Fibroblast of upper back skin (primary cell): ENCODE data around the gene RPS28.
A peak's percentile ranks its signal among the peaks of the same experiment; 100 is the strongest.
"Not testable (repeated sequence)": the region's sequence is repeated elsewhere in the genome, so short reads cannot be mapped to it uniquely, and the experiment has no call there.

Experiments used
- DNase-seq: peaks from one replicate; pipeline ENCODE4 v3.0.0-alpha.2; 2013

The RPS28 gene

DNA sequence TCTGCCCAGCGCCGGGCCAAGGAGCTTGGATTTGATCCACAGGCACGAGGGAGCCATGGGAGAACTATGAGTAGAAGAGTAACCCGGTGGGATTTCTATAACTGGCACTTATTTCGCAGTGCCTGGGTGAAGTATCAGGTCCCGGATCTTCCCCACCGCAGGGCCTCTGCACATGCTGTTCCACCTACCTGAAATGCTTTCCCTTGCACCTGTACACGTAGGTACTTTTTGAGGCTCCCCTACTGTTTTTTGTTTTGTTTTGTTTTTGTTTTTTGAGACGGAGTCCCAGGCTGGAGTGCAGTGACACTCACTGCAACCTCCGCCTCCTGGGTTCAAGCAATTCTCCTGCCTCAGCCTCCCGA is 22.2 kb downstream of the RPS28 start:
- DNase-seq = no peak

- DNase-seq = not testable (repeated sequence)
These were observed 28.5 kb downstream of the RPS28 start for GRCh38 chr19:8349629-8350372.

- DNase-seq = no peak
These were observed 31.0 kb downstream of the RPS28 start for GRCh38 chr19:8352134-8352827.

DNA sequence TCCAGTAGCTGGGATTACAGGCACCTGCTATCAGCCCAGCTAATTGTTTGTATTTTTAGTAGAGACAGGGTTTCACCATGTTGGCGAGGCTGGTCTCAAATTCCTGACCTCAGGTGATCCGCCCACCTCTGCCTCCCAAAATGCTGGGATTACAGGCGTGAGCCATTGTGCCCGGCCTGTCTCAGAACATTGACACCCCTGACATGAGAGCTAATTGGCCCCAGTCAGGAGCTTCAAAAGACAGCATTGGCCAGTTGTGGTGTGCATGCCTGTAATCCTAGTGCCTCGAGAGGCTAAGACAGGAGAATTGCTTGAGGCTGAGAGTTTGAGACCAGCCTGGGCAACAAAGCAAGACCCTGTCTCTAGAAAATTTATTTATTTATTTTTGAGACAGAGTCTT is 31.5 kb downstream of the RPS28 start:
- DNase-seq = not testable (repeated sequence)

DNA sequence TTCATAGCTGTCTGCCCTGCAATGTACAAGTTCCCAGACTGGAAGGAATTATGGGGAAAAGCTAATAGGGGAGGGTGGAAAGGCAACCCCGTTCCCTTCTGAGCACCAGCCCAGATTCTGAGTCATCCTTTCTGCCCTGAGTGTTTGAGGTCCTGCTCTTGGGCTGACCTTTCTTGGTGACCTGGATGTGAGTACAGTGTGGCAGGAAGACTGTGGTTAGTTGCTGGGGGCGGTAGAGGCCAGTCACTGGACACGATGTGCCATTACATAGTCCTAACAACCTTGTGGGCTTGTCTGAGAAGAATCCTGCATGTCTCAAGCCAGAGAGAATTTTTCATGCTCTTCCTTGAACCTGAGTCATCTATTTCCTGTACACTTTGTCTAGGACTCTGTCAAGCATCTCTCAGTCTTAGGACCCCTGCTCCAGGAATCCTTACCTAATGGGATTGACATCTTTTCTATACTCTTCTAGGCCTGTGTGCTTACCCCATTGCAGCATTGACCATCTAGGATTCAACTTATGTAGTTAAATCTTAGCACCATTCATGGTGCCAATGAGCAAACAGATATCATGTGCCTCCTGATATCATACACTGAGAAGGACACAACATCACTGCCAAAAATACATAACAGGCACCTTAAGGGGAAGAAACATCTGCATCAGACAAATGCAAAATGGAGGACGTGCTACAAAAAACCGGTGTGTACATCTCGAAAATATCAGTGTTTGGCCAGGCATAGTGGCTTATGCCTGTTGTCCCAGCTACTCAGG is 34.5 kb downstream of the RPS28 start:
- peak; percentile 84 for DNase-seq

DNA sequence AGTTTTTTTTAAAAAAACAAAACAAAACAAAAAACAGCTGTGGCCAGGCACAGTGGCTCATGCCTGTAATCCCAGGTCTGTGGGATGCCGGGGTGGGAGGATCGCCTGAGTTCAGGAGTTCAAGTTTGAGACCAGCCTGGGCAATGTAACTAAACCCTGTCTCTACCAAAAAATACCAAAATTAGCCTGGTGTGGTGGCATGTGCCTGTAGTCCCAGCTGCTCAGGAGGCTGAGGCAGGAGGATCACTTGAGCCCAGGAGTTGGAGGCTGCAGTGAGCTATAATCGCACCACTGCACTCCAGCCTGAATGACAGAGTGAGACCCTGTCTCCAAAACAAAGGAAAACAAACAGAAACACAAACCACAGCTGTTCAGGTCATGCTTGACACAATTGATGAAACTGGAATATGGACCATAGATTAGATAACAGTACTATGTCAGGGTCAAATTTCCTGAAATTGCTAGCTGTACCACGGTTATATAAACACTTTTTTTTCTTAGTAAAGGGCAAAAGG is 35.8 kb downstream of the RPS28 start:
- DNase-seq = no peak

DNA sequence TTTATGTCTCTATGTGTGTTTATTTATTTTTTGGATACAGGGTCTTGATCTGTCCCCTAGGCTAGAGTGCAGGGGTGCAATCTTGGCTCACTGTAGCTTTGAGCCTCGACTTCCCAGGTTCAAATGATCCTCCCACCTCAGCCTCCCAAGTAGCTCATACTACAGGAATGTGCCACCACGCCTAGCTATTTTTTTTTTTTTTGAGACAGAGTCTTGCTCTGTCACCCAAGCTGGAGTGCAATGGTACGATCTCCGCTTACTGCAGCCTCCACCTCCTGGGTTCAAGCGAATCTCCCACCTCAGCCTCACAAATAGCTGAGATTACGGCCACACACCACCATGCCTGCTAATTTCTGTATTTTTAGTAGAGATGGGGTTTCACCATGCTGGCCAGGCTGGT is 37.7 kb downstream of the RPS28 start:
- no peak for DNase-seq

GRCh38 chr19:8360196-8360595 is 38.9 kb downstream of the RPS28 start:
- DNase-seq = no peak

GRCh38 chr19:8361921-8362793 is 40.9 kb downstream of the RPS28 start:
- DNase-seq = peak; percentile 96

DNA sequence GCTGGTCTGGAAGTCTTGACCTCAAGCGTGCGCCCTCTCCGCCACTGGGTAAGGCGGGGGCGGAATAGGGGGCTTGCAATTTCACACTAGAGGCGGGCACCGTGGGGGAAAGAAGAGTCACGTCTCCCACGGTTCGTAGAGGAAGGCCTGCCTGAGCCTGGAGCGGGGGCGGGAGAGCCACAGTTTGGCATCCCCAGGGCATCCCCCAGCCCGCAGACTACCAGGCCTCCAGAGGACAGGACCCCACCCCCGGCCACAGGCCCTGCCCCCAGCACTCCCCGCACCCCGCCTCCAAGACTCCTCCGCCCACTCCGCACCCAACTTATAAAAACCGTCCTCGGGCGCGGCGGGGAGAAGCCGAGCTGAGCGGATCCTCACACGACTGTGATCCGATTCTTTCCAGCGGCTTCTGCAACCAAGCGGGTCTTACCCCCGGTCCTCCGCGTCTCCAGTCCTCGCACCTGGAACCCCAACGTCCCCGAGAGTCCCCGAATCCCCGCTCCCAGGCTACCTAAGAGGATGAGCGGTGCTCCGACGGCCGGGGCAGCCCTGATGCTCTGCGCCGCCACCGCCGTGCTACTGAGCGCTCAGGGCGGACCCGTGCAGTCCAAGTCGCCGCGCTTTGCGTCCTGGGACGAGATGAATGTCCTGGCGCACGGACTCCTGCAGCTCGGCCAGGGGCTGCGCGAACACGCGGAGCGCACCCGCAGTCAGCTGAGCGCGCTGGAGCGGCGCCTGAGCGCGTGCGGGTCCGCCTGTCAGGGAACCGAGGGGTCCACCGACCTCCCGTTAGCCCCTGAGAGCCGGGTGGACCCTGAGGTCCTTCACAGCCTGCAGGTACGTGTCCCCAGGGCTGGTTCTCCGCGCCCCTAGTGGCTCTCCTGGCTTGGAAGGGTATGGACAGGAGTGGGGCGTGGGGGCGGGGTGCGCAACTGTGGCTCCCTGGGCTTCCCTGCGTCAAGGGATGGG is 42.8 kb downstream of the RPS28 start, which contains the start of gene ANGPTL4:
ANGPTL4 (plus strand) TSS at position 353 of the 969 bp plus-strand sequence; CDS start at position 520, 167 bp downstream.
- DNase-seq = peak; percentile 50

DNA sequence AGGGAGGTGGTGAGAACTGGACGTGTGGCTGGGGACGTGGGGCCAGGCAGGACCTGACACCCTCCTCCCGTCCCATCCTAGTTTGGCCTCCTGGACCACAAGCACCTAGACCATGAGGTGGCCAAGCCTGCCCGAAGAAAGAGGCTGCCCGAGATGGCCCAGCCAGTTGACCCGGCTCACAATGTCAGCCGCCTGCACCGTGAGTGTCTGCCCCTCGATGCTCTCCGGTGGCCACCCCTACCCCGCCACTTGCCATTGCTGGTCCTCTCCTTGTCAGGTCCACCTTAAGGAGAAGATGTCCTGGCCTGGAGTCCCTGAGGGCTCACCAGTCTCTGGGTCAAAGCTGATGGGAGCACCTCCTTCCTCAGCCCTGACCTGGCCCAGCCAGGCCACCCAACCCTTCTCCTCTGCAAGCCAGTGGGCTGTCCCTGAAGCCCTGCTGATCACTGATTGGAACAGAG is 44.9 kb downstream of the RPS28 start:
- no peak for DNase-seq

- peak; percentile 31 for DNase-seq
These were observed 45.6 kb downstream of the RPS28 start for GRCh38 chr19:8366961-8367326.

GRCh38 chr19:8367327-8368001 is 46.2 kb downstream of the RPS28 start:
- peak; percentile 98 for DNase-seq

GRCh38 chr19:8370176-8371010 is 49.1 kb downstream of the RPS28 start:
- no peak for DNase-seq

DNA sequence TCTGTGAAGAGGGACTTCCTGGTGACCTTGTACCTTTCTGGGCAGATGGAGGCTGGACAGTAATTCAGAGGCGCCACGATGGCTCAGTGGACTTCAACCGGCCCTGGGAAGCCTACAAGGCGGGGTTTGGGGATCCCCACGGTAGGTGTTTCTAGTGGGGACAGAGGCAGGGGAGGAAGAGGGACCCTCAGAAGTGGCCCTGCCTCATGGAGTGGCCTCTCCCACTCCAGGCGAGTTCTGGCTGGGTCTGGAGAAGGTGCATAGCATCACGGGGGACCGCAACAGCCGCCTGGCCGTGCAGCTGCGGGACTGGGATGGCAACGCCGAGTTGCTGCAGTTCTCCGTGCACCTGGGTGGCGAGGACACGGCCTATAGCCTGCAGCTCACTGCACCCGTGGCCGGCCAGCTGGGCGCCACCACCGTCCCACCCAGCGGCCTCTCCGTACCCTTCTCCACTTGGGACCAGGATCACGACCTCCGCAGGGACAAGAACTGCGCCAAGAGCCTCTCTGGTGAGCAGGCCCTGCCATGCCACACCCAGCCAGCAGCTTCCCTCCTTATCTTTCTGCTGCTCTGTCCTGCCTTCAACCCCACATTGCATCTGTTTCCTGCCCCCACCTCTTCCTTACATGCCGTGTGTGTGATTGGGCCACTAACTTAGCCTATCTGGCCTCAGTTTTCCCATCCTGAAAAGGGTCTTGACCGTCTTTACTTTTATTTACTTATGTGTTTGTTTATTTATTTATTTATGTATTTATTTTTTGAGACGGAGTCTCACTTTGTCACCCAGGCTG is 49.9 kb downstream of the RPS28 start:
- no peak for DNase-seq
